DMS79 treated with DMSO at 0.1 percent for 48 hours (cell line): Measurements from ENCODE around the gene NLE1.
A peak's percentile ranks its signal among the peaks of the same experiment; 100 is the strongest.
"Not testable (repeated sequence)": the region's sequence is repeated elsewhere in the genome, so short reads cannot be mapped to it uniquely, and the experiment has no call there.

ENCODE experiments used
- DNase-seq: peaks from one replicate; lab custom pipeline; 2025; lab: John Stamatoyannopoulos, UW

Gene NLE1

GRCh38 chr17:35127751-35128514 lies 14.2 kb downstream of the NLE1 start:
- no peak for DNase-seq

GRCh38 chr17:35121315-35121714 lies 20.8 kb downstream of the NLE1 start, which contains the start of gene FNDC8:
Gene FNDC8 (plus strand): TSS chr17:35121615. CDS start chr17:35121694, 79 bp downstream.
- DNase-seq = no peak

GRCh38 chr17:35119370-35120165 lies 22.5 kb downstream of the NLE1 start, which contains the start of gene RAD51D:
Gene RAD51D (minus strand): TSS chr17:35119860. CDS start chr17:35119613, 247 bp downstream.
- DNase-seq = peak; percentile 77

- no peak for DNase-seq
These were observed 24.1 kb downstream of the NLE1 start for GRCh38 chr17:35117984-35118383.

- no peak for DNase-seq
These were observed 25.3 kb downstream of the NLE1 start for GRCh38 chr17:35116845-35117244.

GRCh38 chr17:35110791-35111190 lies 31.3 kb downstream of the NLE1 start:
- not testable (repeated sequence) for DNase-seq

- DNase-seq = no peak
These were observed 37.2 kb downstream of the NLE1 start for GRCh38 chr17:35104844-35105450.

- DNase-seq = no peak
These were observed 38.8 kb downstream of the NLE1 start for GRCh38 chr17:35103271-35103670.

- DNase-seq = no peak
These were observed 40.4 kb downstream of the NLE1 start for GRCh38 chr17:35101725-35102124.

GRCh38 chr17:35101036-35101435 lies 41.1 kb downstream of the NLE1 start:
- DNase-seq = no peak

GRCh38 chr17:35099908-35100307 lies 42.2 kb downstream of the NLE1 start:
- no peak for DNase-seq

- no peak for DNase-seq
These were observed 44.3 kb downstream of the NLE1 start for GRCh38 chr17:35097776-35098175.

GRCh38 chr17:35095741-35096140 lies 46.4 kb downstream of the NLE1 start:
- DNase-seq = no peak

- no peak for DNase-seq
These were observed 47.2 kb downstream of the NLE1 start for GRCh38 chr17:35094902-35095301.

GRCh38 chr17:35090707-35091106 lies 51.4 kb downstream of the NLE1 start:
- DNase-seq = not testable (repeated sequence)

GRCh38 chr17:35089586-35090296 lies 52.4 kb downstream of the NLE1 start:
- DNase-seq = no peak

- peak; percentile 78 for DNase-seq
These were observed 53.1 kb downstream of the NLE1 start for GRCh38 chr17:35088881-35089585.

- DNase-seq = peak; percentile 66
These were observed 53.7 kb downstream of the NLE1 start for GRCh38 chr17:35088356-35088880.

- DNase-seq = peak; percentile 41
These were observed 54.3 kb downstream of the NLE1 start for GRCh38 chr17:35087731-35088355.

GRCh38 chr17:35086931-35087573 lies 55.1 kb downstream of the NLE1 start:
- no peak for DNase-seq
